Measurements from ENCODE around the gene STAT5A.
"Not testable (repeated sequence)": the region's sequence is repeated elsewhere in the genome, so short reads cannot be mapped to it uniquely, and the experiment has no call there.

STAT5A gene

GRCh38 chr17:42253578-42253977 lies 34.7 kb upstream of the STAT5A start:
- Mint-ChIP-seq H3K4me3 (no peak overlapping the region), H3K27me3 (no peaks in the 10 kb centered on the region), H3K36me3 (ENCODE audit: low read depth) (peaks cover 8% of the 10 kb centered on the region), H3K9me3 (no peaks in the 10 kb centered on the region), H3K27ac (peak overlapping the region; percentile 87), H3K4me1 (ENCODE audit: low read depth) (peaks cover 71% of the 10 kb centered on the region)

DNA sequence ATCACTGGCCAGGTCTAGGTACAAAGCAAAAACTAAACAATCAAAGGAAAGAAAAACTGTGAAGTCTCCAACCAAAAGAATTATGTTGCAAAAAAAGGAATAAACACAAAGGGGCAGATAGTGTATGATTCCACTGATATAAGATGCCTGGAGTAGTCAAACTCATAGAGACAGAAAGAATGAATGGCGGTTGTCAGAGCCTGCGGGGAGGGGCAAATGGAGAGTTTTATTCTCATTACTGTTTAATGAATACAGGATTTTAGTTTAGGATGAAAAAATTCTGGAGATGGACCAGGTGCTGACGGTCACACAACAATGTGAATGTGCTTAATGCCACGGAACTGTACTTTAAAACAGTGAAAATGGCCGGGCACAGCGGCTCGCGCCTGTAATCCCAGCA lies 32.9 kb upstream of the STAT5A start:
- Mint-ChIP-seq H3K4me1 (ENCODE audit: low read depth) (peaks cover 61% of the 10 kb centered on the region), H3K27me3 (no peaks in the 10 kb centered on the region), H3K36me3 (ENCODE audit: low read depth) (peaks cover 8% of the 10 kb centered on the region), H3K27ac (peak overlapping the region; percentile 30), H3K4me3 (no peak overlapping the region), H3K9me3 (no peaks in the 10 kb centered on the region)

DNA sequence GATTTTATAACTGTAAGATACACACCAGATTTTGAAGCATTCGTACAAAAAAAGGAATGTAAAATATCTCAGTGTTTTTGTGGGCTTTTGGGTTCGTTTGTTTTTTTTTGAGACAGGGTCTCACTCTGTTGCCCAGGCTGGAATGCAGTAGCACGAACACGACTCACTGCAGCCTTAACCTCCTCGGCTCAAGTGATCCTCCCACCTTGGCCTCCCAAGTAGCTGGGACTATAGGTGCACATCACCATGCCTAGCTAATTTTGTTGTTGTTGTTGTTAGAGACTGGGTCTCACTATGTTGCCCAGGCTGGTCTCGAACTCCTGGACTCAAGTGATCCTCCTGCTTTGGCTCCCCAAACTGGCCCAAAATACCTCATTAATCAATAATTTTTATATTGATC lies 28.0 kb upstream of the STAT5A start:
- H3K27me3 Mint-ChIP-seq, result no peaks in the 10 kb centered on the region
- H3K27ac Mint-ChIP-seq, result no peak overlapping the region
- H3K9me3 Mint-ChIP-seq, result no peaks in the 10 kb centered on the region
- no peak overlapping the region for H3K4me3 Mint-ChIP-seq
- H3K36me3 Mint-ChIP-seq (ENCODE audit: low read depth), result peaks cover 8% of the 10 kb centered on the region
- H3K4me1 Mint-ChIP-seq (ENCODE audit: low read depth), result peaks cover 33% of the 10 kb centered on the region

- H3K4me3 Mint-ChIP-seq, H3K27me3 Mint-ChIP-seq, H3K9me3 Mint-ChIP-seq, H3K27ac Mint-ChIP-seq: not testable (repeated sequence)
- peaks cover 60% of the 10 kb centered on the region for H3K4me1 Mint-ChIP-seq (ENCODE audit: low read depth)
- H3K36me3 Mint-ChIP-seq (ENCODE audit: low read depth), result peaks cover 22% of the 10 kb centered on the region
Observed at GRCh38 chr17:42264366-42264765, 23.9 kb upstream of the STAT5A start.

- Mint-ChIP-seq H3K27me3 (no peaks in the 10 kb centered on the region), H3K4me3 (peak overlapping the region; percentile 57), H3K4me1 (ENCODE audit: low read depth) (peaks cover 69% of the 10 kb centered on the region)
Observed at GRCh38 chr17:42266462-42266861, 21.8 kb upstream of the STAT5A start.

GRCh38 chr17:42266918-42267766 lies 21.2 kb upstream of the STAT5A start:
- Mint-ChIP-seq H3K4me1 (ENCODE audit: low read depth) (peaks cover 75% of the 10 kb centered on the region), H3K9me3 (no peaks in the 10 kb centered on the region), H3K36me3 (ENCODE audit: low read depth) (peaks cover 33% of the 10 kb centered on the region)

More at GRCh38 chr17:42266462-42266861, 21.8 kb upstream of the STAT5A start:
- peak overlapping the region; percentile 98 for H3K27ac Mint-ChIP-seq
- H3K36me3 Mint-ChIP-seq (ENCODE audit: low read depth), result peaks cover 30% of the 10 kb centered on the region
- H3K9me3 Mint-ChIP-seq, result no peaks in the 10 kb centered on the region

GRCh38 chr17:42268236-42268635 lies 20.1 kb upstream of the STAT5A start:
- no peaks in the 10 kb centered on the region for H3K27me3 Mint-ChIP-seq
- peaks cover 85% of the 10 kb centered on the region for H3K4me1 Mint-ChIP-seq (ENCODE audit: low read depth)
- H3K27ac Mint-ChIP-seq, result peak overlapping the region; percentile 98
- H3K9me3 Mint-ChIP-seq, result no peaks in the 10 kb centered on the region
- no peak overlapping the region for H3K4me3 Mint-ChIP-seq
- peaks cover 38% of the 10 kb centered on the region for H3K36me3 Mint-ChIP-seq (ENCODE audit: low read depth)

More at GRCh38 chr17:42266918-42267766, 21.2 kb upstream of the STAT5A start:
- H3K4me3 Mint-ChIP-seq, result peak overlapping the region; percentile 57
- H3K27ac Mint-ChIP-seq, result peak overlapping the region; percentile 98
- no peaks in the 10 kb centered on the region for H3K27me3 Mint-ChIP-seq

DNA sequence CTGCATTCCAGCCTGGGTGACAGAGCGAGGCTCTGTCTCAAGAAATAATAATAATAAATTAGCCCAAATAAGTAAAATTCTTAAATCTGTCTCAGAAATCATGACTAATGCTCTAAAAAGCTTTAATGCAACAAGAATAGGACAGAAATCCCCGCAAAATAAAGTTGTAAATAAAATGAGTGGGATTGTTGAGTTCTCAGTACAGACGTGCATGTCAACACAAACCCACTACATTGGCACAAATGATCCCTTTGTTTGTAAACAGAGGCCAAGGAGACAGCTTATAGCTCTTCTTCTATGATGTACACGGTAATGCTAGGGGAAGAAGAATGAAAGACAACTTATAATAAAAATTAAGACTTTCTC lies 18.1 kb upstream of the STAT5A start:
- H3K27me3 Mint-ChIP-seq, result no peaks in the 10 kb centered on the region
- peaks cover 39% of the 10 kb centered on the region for H3K36me3 Mint-ChIP-seq (ENCODE audit: low read depth)
- no peak overlapping the region for H3K4me3 Mint-ChIP-seq
- peak overlapping the region; percentile 98 for H3K27ac Mint-ChIP-seq
- peaks cover 97% of the 10 kb centered on the region for H3K4me1 Mint-ChIP-seq (ENCODE audit: low read depth)
- H3K9me3 Mint-ChIP-seq, result no peaks in the 10 kb centered on the region

- peaks cover 39% of the 10 kb centered on the region for H3K36me3 Mint-ChIP-seq (ENCODE audit: low read depth)
- H3K4me1 Mint-ChIP-seq (ENCODE audit: low read depth), result peaks cover 95% of the 10 kb centered on the region
- H3K4me3 Mint-ChIP-seq, result peak overlapping the region; percentile 96
- H3K27ac Mint-ChIP-seq, result peak overlapping the region; percentile 98
- H3K27me3 Mint-ChIP-seq, result no peaks in the 10 kb centered on the region
- no peaks in the 10 kb centered on the region for H3K9me3 Mint-ChIP-seq
Observed at GRCh38 chr17:42270596-42270995, 17.7 kb upstream of the STAT5A start.

DNA sequence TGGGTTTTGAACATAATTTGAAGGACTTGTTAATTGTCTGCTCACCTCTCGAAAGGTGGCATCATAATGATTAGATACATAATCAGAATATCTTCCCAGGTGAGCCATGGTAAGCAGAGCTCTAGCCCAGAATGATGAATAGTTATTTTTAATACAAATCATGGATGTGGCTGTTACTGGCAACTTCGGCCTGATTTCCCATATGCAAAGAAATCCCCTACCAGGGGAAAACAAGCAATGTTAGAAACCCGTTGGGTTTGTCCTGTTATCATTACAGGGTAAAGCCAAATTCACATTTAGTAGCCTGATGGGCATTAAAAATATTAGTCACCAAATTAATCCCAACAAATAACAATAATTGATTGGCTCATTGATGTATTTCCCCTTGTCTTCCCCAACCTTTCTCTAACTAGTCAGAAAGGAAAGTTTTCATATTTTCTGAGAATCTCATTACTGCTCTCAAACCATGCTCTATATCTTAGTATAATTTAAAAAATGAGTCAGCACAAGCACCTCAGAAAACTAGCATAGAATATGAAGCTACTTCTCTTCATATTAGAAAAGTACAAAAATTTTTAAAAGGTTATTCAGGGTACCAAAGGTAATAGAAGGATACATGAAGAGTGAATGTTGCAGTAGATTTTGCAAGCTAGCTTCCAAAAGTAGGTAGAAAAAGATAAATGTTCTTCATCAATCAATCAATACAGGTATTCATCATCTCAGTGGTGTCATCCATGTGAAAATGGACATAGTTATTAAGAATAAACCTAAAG lies 17.1 kb upstream of the STAT5A start:
- H3K9me3 Mint-ChIP-seq, result no peaks in the 10 kb centered on the region
- peaks cover 91% of the 10 kb centered on the region for H3K4me1 Mint-ChIP-seq (ENCODE audit: low read depth)
- H3K27me3 Mint-ChIP-seq, result no peaks in the 10 kb centered on the region
- peaks cover 38% of the 10 kb centered on the region for H3K36me3 Mint-ChIP-seq (ENCODE audit: low read depth)
- H3K4me3 Mint-ChIP-seq, result peak overlapping the region; percentile 96
- peak overlapping the region; percentile 98 for H3K27ac Mint-ChIP-seq

GRCh38 chr17:42271779-42272035 lies 16.6 kb upstream of the STAT5A start:
- peak overlapping the region; percentile 98 for H3K27ac Mint-ChIP-seq
- H3K36me3 Mint-ChIP-seq (ENCODE audit: low read depth), result peaks cover 34% of the 10 kb centered on the region
- H3K4me1 Mint-ChIP-seq (ENCODE audit: low read depth), result peaks cover 87% of the 10 kb centered on the region
- no peaks in the 10 kb centered on the region for H3K9me3 Mint-ChIP-seq
- peak overlapping the region; percentile 96 for H3K4me3 Mint-ChIP-seq
- H3K27me3 Mint-ChIP-seq, result no peaks in the 10 kb centered on the region

DNA sequence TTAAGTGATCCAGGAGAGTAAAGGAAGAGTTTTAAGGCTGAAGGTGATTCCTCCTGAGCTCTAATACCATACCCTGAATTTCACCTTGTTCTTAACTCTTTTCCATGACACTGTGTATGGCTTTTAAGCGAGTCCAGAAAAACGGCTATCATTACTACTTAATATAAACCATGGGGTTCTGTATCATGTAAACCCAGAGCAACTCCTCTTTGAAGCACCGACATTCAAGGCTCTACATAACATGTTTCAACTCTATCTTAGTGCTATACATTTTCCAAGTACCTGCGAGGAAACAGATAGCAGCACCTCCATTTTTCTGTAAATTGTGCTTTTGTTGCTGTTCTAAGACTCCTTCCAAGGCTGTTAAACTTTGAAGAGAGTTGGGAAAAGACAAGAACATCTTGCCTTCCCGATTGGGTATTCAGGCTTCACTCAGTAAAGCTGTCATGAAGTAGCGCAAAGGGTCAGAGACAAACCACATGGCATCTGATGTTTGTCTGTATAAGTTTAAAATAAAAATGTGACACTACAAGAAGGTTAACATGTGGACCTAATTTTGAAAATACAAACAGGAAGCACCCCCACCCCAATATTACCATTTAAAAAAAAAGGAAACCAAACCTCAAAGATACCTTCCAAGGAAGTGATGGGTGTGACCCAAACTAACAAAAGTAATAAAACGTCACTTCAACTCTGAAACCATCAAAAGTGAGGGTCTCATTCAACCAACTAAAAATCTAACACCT lies 16.0 kb upstream of the STAT5A start:
- Mint-ChIP-seq H3K27me3 (no peaks in the 10 kb centered on the region), H3K27ac (peak overlapping the region; percentile 98), H3K4me3 (peak overlapping the region; percentile 96), H3K4me1 (ENCODE audit: low read depth) (peaks cover 87% of the 10 kb centered on the region), H3K9me3 (no peaks in the 10 kb centered on the region), H3K36me3 (ENCODE audit: low read depth) (peaks cover 29% of the 10 kb centered on the region)

DNA sequence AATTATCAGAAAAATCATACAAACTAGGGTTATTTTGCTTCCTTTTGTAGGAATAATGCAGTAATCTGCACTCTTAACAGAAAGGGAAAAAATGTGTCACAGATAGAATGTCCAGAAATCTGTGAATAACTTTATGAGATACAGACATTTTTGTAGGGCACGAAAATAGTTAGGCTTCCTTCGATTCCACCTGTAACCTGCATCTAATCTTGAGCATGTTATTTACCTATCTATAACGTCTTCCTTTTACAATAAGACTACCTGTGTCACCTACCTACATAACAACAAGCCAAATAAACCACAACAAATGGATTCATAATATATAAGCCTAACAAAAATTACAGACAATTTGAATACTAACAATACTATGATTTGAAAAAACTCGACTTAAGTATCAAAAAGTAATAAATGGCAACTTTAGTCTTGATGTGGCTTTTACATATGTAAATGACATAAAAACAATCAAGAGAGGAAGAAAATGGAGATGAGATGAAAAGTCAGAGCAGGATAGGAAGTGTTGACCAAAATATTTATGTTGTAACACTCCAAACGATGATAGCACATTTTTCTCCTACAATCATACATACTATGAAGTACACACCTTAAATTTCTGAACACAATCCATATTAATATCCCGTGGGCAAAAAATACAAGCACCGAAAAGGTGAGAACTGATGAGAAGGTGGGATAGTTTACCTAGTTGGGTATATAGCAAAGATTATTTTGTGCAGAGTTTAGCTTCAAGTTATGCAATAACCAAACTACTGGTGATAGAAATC lies 14.6 kb upstream of the STAT5A start:
- Mint-ChIP-seq H3K36me3 (ENCODE audit: low read depth) (peaks cover 34% of the 10 kb centered on the region), H3K27ac (peak overlapping the region; percentile 98), H3K27me3 (no peaks in the 10 kb centered on the region), H3K4me3 (peak overlapping the region; percentile 96), H3K9me3 (no peaks in the 10 kb centered on the region), H3K4me1 (ENCODE audit: low read depth) (peaks cover 82% of the 10 kb centered on the region)

DNA sequence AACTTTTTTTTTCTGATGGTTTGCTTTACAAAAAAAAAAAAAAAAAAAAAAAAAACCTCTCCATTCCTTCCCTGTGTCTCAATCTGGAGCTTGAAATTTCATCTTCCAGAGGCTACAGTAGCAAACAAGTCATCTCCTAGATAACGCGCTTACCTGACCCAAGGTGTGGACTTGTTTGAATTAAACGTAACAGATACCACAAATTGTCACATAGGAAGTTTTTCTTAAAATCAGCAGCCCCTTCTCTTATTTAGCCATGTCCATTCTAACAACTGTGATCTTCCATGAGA lies 14.1 kb upstream of the STAT5A start:
- H3K27ac Mint-ChIP-seq, result peak overlapping the region; percentile 98
- no peaks in the 10 kb centered on the region for H3K27me3 Mint-ChIP-seq
- no peaks in the 10 kb centered on the region for H3K9me3 Mint-ChIP-seq
- peaks cover 34% of the 10 kb centered on the region for H3K36me3 Mint-ChIP-seq (ENCODE audit: low read depth)
- H3K4me3 Mint-ChIP-seq, result peak overlapping the region; percentile 96
- peaks cover 77% of the 10 kb centered on the region for H3K4me1 Mint-ChIP-seq (ENCODE audit: low read depth)
